HG02970 (cell line): ENCODE data around the gene PRXL2A.

Source experiments
- ATAC-seq: cut with Tn5 transposase; IDR thresholded peaks from one replicate; pipeline ENCODE4 v1.9.1; 2021; ENCODE audit warnings: mild to moderate bottlenecking, moderate library complexity, moderate number of reproducible peaks; ENCODE audit not compliant: unreplicated experiment, low FRiP score

Gene PRXL2A

GRCh38 chr10:80442879-80443278 lies 34.5 kb downstream of the PRXL2A start:
- ATAC-seq = no peak

DNA sequence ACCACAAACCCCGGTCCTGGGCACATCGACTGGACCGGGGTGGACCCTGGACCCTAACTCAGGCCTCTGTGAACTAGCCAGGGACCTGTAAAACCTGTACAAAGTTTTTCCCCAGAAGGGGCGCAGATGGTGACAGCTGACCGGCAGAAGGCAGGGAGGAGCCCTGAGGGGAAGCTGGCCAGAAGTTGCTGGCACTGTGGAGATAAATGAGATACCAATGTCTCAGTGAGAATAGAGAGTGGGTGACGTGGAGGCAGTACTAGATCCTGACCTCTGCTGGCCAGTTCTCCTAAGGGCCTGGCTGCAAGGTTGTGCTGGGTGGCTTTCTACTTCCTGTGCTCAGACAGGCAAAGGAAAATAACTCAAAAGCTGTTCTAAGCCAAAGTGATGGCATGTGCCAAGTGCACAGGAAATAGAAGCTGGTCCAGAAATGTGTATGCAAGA lies 35.2 kb downstream of the PRXL2A start:
- ATAC-seq = no peak

GRCh38 chr10:80444124-80444523 lies 35.8 kb downstream of the PRXL2A start:
- ATAC-seq = no peak

- ATAC-seq = peak; percentile 73
Observed at GRCh38 chr10:80444646-80445319, 36.4 kb downstream of the PRXL2A start.

DNA sequence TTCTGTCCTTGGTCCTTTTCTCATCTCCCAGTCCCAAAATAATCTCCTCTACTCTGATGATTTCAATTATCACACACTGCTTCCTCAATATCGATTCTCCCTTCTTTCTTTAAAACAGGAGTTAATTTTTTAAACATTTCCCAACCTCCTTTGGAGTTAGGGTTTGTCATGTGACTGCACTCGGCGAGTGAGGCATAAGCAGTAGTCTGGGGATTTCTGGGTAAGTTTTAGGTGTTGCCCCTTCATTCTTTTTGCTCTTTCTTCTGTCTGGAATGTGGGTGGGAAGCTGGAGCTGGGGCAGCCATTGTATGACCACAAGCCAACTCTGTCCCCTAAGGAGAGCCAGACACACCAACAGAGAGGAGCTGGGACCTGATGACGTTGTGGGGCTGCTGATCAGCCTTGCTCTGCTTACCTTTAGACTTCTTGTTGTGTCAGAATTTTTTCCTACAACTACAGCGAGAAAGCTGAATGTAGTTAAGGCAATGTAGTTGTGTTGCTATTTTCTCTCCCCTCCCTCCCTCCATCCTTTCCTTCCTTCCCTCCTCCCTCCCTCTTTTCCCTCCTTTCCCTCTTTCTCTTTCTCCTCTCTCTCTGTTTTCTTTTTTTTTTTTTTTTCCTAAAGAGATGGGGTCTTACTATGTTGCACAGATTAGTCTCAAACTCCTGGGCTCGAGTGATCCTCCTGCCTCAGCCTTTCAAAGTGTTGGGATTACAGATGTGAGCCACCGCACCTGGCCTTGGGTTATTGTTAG lies 39.3 kb downstream of the PRXL2A start:
- no peak for ATAC-seq

- ATAC-seq = no peak
Observed at GRCh38 chr10:80448209-80448942, 40.0 kb downstream of the PRXL2A start.

GRCh38 chr10:80449520-80449919 lies 41.2 kb downstream of the PRXL2A start:
- ATAC-seq = no peak

GRCh38 chr10:80451132-80451531 lies 42.8 kb downstream of the PRXL2A start:
- ATAC-seq = no peak

- ATAC-seq = no peak
Observed at GRCh38 chr10:80452069-80452468, 43.7 kb downstream of the PRXL2A start.

GRCh38 chr10:80452640-80453039 lies 44.3 kb downstream of the PRXL2A start:
- ATAC-seq = no peak

- ATAC-seq = no peak
Observed at GRCh38 chr10:80453056-80453841, 44.9 kb downstream of the PRXL2A start.

DNA sequence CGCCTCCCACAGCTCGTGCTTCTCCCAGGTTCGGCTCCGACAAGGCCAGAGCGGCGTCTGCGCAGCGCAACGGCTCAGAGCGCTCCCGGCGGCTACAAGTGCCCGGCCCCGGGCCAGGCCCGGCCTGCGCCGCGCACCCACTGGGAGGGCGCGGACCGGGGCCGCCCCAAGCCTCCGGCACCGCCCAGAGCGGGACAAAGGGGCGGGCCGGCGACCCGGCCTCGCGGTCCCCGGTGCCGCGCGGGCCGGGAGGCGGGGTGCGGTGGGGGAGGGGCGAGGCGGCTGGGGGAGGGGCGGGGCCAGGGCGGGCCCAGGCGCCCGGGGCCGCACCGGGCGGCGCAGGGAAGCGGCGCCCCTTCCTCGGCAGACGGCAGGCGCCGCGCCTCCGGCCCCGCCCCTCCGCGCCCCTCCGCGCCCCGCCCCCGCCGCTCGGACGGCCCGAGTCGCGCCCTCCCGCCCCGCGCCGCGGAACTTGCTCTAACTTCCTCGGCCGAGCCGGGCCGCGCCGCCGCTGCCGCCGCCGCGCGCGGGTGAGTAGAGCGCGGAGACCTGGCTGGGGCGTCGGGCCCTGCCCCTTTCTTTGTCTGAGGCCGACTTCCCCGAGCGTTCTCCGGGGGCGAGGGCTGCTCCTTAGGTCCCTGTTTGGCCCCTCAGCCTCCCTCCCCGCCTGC lies 45.6 kb downstream of the PRXL2A start, which contains the start of gene TSPAN14:
Gene TSPAN14 (plus strand): TSS at position 469 of the 671 bp plus-strand sequence. CDS start 34,924 bp downstream, outside the sequence.
- peak; percentile 80 for ATAC-seq

- ATAC-seq = peak; percentile 28
Observed at GRCh38 chr10:80454513-80455460, 46.4 kb downstream of the PRXL2A start.

- ATAC-seq = no peak
Observed at GRCh38 chr10:80455461-80456349, 47.4 kb downstream of the PRXL2A start.

- ATAC-seq = no peak
Observed at GRCh38 chr10:80457554-80458262, 49.4 kb downstream of the PRXL2A start.

DNA sequence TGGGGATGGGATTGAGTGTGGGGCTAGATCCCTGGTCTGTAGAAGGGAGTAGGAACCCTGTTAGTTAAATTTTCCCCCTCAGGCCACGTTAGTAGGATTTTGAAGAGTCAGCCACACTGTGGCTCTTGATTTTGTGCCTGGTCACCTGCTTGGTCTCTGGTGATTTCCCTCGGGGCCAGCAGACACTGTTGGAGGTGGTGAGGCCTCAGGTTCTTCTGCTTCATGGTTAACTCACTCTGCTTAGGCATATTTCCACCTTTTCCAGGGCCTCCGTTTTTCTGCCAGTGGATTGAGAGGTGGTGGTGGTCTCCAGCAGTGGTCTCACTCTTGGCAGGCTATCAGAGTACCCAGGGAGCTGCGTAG lies 49.9 kb downstream of the PRXL2A start:
- ATAC-seq = no peak

- ATAC-seq = no peak
Observed at GRCh38 chr10:80458638-80459037, 50.3 kb downstream of the PRXL2A start.
